Kidney (tissue), 14 donors: ENCODE results near the gene TNS3. TPM values are rescaled to one million over a fixed set of nuclear protein-coding genes. Genes with fewer than 3 reads are reported as not detected.

Experiments used
- DNase-seq, 5 donors: peaks; one replicate each; pipeline ENCODE4 v3.0.0-alpha.2; 2013 to 2020
- FAIRE-seq: peaks from 2 replicates; lab custom pipeline; 2012; peaks lifted over from hg19 to GRCh38; lab: Jason Lieb, UNC
- H3K27ac ChIP-seq, 2 donors: one replicate each; pipeline ENCODE4 v1.7.0; 2013; ENCODE audit warnings: low read depth in 2 of 2, low read length in 2 of 2, inconsistent platforms in 1 of 2
- H3K27me3 ChIP-seq: one replicate; pipeline ENCODE4 v1.7.1; 2013; ENCODE audit warnings: low read length, inconsistent platforms; ENCODE audit not compliant: control insufficient read depth, insufficient read depth
- H3K36me3 ChIP-seq, 3 donors: one replicate each; pipeline versions ENCODE4 v1.7.0 to v1.7.1; 2013; ENCODE audit warnings: low read length in 3 of 3, control low read depth in 1 of 3, inconsistent platforms in 1 of 3; ENCODE audit not compliant: insufficient read depth in 3 of 3, control insufficient read depth in 2 of 3
- H3K4me1 ChIP-seq, 3 donors: one replicate each; pipeline versions ENCODE4 v1.7.0 to v1.7.1; 2013; ENCODE audit warnings: low read length in 3 of 3, inconsistent platforms in 1 of 3, low read depth in 1 of 3; ENCODE audit not compliant: control insufficient read depth in 2 of 3, insufficient read depth in 2 of 3
- H3K4me3 ChIP-seq, 3 donors: one replicate each; pipeline versions ENCODE4 v1.7.0 to v1.8.1; 2013; ENCODE audit warnings: low read length in 3 of 3, control low read depth in 1 of 3, inconsistent platforms in 1 of 3
- H3K9ac ChIP-seq, 3 donors: one replicate each; pipeline versions ENCODE4 v1.7.0 to v1.7.1; 2013; ENCODE audit warnings: low read length in 3 of 3, control low read depth in 1 of 3, inconsistent platforms in 1 of 3
- H3K9me3 ChIP-seq, 3 donors: one replicate each; pipeline versions ENCODE4 v1.7.0 to v1.7.1; 2013; ENCODE audit warnings: low read length in 3 of 3, control low read depth in 1 of 3, inconsistent platforms in 1 of 3; ENCODE audit not compliant: control insufficient read depth in 2 of 3, insufficient read depth in 1 of 3
- CTCF ChIP-seq: IDR thresholded peaks from 3 replicates; pipeline ENCODE4 v1.5.1; 2012; ENCODE audit warnings: mild to moderate bottlenecking, moderate library complexity, borderline replicate concordance; ENCODE audit not compliant: insufficient read depth; ENCODE audit errors: extremely low read depth
- intact Hi-C: fragments of 100-400 bp; cut with DNase I; formaldehyde crosslinking; loops from one replicate; pipeline ENCODE4 v1.11.1; 2022
- polyA plus RNA-seq: library from polyadenylated mRNA; stranded (reverse); fragments of 350-450 nt; fragmentation: Illumina TruSeq; extraction: RNeasy Lipid Tissue Mini Kit (QIAGEN cat#74804); gene quantifications from one replicate; pipeline ENCODE4 v1.2.3, GENCODE V29; 2014; ENCODE audit warnings: low read depth, low replicate concordance; ENCODE audit not compliant: insufficient read depth
- total RNA-seq: library from RNA; stranded (reverse); fragmentation: NEBNext Ultra II Directional; extraction: Animal tissue kit (Norgen Biotek cat#: 25700); gene quantifications from one replicate; pipeline ENCODE4 v1.2.1, GENCODE V29; 2021
- donor health status: control.
- donor health status: control.
- donor health status: control.
- donor health status: control.
- donor health status: control.
- donor health status: DM: yes; HTN: yes; CAD: no.
- donor health status: Normal renal cell carcinoma (clear cell type).

Gene TNS3
- total and polyA plus RNA-seq, 2 donors from 2014 or later, result 38.4 to 198 TPM

GRCh38 chr7:47383696-47384445 lies 198.0 kb downstream of the TNS3 start:
- no peak for DNase-seq
- TF ChIP-seq CTCF, result no peak
- no peaks in the 10 kb centered on the region for H3K9me3 ChIP-seq
- no peaks in the 10 kb centered on the region for H3K27me3 ChIP-seq
- intact Hi-C loops, result no loop called here
- H3K4me3 ChIP-seq, result no peak overlapping the region
- no peak overlapping the region for H3K9ac ChIP-seq
- H3K27ac ChIP-seq, result no peak overlapping the region
- H3K36me3 ChIP-seq, result peaks cover 0 to 31% (median 26%) of the 10 kb centered on the region in 3 donors
- no peak for FAIRE-seq
- H3K4me1 ChIP-seq, result peaks cover 0 to 25% (median 24%) of the 10 kb centered on the region in 3 donors

- Histone ChIP-seq H3K36me3 (peaks cover 0 to 34% (median 22%) of the 10 kb centered on the region in 3 donors), H3K4me1 (peaks cover 0 to 25% (median 24%) of the 10 kb centered on the region in 3 donors), H3K9me3 (no peaks in the 10 kb centered on the region), H3K9ac (no peak overlapping the region), H3K4me3 (no peak overlapping the region), H3K27ac (no peak overlapping the region), H3K27me3 (no peaks in the 10 kb centered on the region)
- FAIRE-seq (no peak), DNase-seq (peak in 3 of 5 donors; percentile 38 to 60 (median 44))
- TF ChIP-seq CTCF, result no peak
- intact Hi-C loops, result no loop called here
Observed at GRCh38 chr7:47383072-47383471, 198.8 kb downstream of the TNS3 start.

GRCh38 chr7:47382200-47382599 lies 199.7 kb downstream of the TNS3 start:
- FAIRE-seq, result no peak
- DNase-seq, result no peak
- Histone ChIP-seq H3K27me3 (no peaks in the 10 kb centered on the region), H3K27ac (no peak overlapping the region), H3K9me3 (no peaks in the 10 kb centered on the region), H3K36me3 (peaks cover 0 to 26% (median 14%) of the 10 kb centered on the region in 3 donors), H3K9ac (no peak overlapping the region), H3K4me1 (peaks cover 0 to 25% (median 24%) of the 10 kb centered on the region in 3 donors), H3K4me3 (no peak overlapping the region)
- intact Hi-C loops, result no loop called here
- TF ChIP-seq CTCF, result no peak
